Thyroid gland (tissue), 4 donors: ENCODE measurements around the gene IPO5.

Experiments used
- CTCF ChIP-seq, 6 experiments: fragments of 200-600 bp in 3 of 6; fragments of 450-650 bp in 3 of 6; sonication (generic) in 3 of 6; IDR thresholded peaks; one replicate each; pipeline ENCODE4 v1.5.1; 2016 to 2019; ENCODE audit warnings: antibody characterized with exemption in 6 of 6, mild to moderate bottlenecking in 2 of 6, inconsistent platforms in 1 of 6, moderate library complexity in 1 of 6
- POLR2A ChIP-seq, 2 donors: fragments of 450-650 bp; IDR thresholded peaks; one replicate each; pipeline ENCODE4 v1.6.1; 2017; ENCODE audit warnings: antibody characterized with exemption in 2 of 2, mild to moderate bottlenecking in 2 of 2, moderate library complexity in 1 of 2

- TF ChIP-seq CTCF (IDR thresholded peaks at IDR 0.05): no peak
- no peak for TF ChIP-seq POLR2A (IDR thresholded peaks at IDR 0.05)
These were observed 38.9 kb upstream of the IPO5 start for GRCh38 chr13:97914540-97914939.
